ENCODE results near the gene VILL.

The VILL gene

DNA sequence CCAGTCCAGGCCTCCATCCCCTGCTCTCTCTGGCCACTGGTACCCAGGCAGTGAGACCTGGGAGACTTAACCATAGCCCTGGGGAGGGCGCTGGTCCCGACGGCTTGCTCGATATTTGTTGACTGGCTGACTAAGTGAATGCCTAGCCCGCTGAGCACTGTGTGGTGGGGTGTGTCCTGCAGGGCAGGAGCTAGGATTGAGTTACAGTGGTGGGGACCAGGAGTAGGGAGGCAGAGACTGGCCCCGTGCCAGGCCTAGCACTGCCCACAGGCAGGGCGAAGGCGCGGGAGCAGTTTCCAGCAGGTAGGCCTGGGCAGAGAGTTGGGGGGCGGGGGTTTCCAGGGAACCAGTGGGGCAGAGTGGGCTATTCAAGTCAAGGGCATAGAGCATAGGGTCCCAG is at the start of gene VILL:
VILL (plus strand) TSS at position 260 of the 400 bp plus-strand sequence. CDS start 2,887 bp downstream, outside the sequence.
- no peak within 1 kb of the TSS for H3K4me3 ChIP-seq (ENCODE audit: low read depth, low read length)
- no peak for DNase-seq (ENCODE audit: low read depth)

DNA sequence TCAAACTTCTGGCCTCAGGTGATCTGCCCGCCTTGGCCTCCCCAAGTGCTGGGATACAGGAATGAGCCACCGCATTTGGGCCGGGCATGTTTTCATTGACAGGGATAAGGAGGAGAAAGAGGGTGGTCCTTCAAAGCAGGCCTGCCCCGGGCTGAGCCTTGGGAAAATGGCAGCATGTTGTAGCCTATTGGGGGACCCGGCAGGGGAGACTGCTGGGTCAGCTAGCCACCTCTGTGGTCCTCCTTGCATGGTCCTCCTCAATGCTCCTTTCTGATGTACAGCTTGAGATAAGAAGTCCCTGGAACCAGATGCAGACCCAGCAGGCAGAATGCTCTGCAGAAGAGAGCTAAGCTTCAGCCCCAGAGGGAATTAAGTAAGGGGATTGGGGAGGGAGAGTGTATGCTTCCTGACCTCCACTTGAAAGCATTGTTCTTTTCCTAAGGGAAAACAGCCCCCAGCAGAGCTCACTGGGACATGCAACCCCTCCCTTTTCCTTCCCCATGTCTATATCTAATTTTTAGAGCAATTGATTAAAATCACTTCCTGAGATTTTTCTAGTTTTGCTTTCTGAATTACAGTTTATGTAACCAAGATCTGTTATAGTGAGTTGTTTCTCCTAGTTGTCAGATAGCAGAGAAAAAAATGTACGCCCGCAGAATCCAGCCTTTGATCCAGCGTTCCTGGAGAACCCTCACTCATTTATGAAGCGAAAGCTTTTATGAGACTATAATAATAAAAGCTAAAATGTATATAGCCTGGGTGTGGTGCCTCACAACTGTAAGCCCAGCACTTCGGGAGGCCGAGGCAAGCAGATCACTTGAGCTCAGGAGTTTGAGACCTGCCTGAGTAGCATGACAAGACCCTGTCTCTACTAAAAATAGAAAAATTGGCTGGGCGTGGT is 48.7 kb upstream of the VILL start:
- no peak for DNase-seq (ENCODE audit: low read depth)
- no peak overlapping the region for H3K4me3 ChIP-seq (ENCODE audit: low read depth, low read length)

DNA sequence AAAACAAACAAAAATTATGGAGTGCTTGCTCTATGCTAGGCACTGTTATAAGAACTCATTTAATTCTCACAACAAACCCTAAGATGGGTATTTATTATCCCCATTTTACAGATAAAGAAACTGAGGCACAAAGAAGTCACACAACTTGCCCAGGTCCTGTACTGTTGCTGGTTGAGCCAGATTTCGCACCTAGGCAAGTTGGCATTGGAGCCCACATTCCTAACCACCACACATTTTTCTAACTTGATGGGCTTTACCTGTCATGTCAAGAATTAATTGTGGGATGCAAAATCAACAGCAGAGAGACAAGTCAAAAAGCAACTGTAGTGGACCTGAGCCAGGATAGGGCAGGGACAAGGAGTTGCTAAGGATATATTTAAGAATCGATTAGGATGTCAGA is 47.9 kb upstream of the VILL start:
- DNase-seq (ENCODE audit: low read depth), result no peak
- H3K4me3 ChIP-seq (ENCODE audit: low read depth, low read length), result no peak overlapping the region

DNA sequence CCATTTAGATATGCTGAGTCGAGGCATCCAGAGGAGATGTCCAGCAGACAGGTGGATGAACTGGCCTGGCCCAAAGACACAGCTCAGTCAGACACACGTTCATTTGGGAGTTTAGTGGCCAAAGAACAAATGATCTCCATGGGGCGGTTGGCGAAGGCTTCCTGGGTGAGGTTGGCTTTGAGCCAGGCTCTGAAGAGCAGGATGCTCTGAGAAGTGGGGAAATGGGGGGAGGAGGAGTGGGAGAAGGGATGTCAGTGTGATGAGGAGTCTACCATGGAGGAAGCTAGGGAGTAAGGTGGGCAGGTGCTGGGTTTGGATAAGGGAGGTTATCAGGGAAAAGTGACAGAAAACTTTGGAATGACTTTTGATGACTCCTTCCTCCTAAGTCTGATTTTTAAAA is 47.5 kb upstream of the VILL start:
- H3K4me3 ChIP-seq (ENCODE audit: low read depth, low read length), result no peak overlapping the region
- no peak for DNase-seq (ENCODE audit: low read depth)

DNA sequence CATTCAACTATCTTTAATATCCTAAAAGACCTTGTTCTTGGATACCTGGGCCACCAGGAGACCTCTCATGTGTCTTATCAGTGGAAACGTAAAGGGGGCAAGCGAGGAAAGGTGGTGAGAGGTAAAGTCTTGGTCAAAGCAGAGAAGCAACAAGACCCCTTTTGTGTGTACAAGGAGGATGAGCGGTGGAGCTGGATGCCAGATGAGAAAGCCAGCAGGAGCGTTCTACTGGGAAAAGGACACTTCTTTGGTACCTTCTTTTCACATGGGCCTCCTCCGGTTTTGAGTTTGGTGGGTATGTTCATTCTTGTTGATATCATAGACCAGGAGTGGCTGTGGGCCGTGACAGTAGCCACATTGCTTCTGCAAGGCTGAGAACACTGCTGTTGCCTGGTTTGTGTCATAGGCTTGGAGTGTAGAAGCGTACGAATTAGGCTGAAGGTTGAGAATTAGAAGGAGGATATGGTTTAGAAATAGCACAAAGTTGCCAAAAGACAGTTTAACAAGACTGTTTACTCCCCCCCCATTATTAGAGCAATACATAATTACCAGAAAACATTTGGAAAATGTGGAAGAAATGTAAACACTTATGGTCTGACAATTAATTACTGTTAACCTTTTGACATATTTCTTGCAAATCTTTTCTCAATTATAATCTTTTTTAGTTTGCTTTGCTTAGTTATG is 46.8 kb upstream of the VILL start:
- DNase-seq (ENCODE audit: low read depth), result no peak
- no peak overlapping the region for H3K4me3 ChIP-seq (ENCODE audit: low read depth, low read length)

DNA sequence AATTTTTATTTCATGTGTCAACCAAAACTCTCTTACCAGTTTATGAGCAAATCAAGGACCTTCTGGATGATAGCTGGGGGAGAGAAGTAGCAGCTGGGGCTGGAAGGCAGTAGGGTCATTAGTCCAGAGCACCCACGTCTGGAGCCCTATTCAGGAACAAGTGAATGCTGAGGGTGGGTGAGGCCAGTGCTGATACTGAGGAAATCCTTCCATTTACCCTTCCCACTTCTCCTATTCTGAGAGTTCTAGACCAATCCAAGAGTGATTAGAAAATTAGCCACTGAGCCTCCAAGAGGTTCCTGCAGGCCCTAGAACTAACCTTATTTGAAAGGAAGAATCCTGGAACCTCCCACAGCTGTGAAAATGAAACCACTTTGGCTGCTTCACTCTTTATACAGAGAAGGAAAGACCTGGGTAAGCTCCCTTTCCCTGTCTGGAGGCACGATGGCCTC is 46.2 kb upstream of the VILL start:
- H3K4me3 ChIP-seq (ENCODE audit: low read depth, low read length), result no peak overlapping the region
- DNase-seq (ENCODE audit: low read depth), result no peak

DNA sequence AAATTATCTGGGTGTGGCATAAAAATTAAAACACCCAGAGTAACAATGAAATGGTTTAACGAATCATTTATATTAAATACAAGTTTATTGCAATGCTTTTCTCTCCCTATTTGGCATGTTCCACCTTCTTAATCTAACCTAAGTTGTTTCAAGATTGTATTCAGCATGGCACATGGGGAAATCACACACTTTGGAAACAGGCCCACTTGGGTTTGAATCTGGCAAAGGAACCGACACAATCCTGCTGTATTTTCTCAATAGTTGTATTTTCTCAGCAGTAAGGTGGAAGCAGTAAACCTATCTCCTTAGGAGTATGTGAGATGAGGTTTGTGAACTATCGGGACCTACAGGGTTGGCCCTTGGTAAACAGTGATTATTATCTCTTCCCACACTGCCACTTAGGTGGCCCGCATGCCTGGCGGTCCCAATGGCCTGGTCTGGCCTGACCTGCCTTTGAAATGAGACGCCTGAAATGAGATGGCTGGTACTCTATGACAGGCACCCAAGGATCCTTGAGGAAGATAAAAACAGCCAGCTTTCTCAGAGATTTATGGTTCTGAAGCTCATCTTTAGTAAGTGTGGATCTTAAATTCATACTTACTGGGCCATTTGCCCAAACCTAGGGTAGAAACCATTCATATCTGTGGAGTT is 45.3 kb upstream of the VILL start:
- no peak for DNase-seq (ENCODE audit: low read depth)
- no peak overlapping the region for H3K4me3 ChIP-seq (ENCODE audit: low read depth, low read length)

DNA sequence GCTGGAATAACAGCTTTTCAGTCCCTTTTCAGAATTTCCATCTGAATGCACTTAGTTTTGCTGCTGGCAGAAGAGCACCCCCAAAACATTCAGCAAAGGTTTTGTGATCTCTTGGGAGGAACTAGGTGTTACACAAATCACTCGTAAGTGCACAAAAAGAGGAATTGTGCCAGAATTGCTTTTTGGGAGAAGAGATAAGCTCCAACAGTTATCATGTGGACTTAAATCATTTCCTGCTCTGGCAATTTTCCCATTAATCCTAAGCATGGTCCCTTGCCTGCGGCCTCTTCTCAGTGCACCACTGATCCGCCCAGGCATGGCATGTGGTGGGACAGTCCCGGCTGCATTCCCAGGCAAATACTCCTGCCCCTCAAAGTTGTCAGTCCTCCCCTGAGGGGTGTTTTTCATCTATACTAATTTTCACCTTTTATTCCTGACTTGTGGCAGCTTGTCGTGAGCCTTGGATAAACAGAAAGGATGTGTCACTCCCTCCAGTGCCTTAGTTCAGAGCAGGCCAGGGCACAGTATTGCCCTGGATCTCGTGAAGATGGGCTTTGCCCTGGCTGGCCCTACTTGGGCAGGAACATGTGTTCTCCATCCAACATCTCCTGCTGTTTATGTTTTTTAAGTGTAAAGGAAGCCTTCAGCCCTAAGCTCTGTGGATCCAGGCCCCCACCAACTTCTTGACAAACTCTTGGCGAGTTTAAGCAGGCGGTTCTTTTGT is 44.6 kb upstream of the VILL start:
- H3K4me3 ChIP-seq (ENCODE audit: low read depth, low read length), result no peak overlapping the region
- DNase-seq (ENCODE audit: low read depth), result no peak

DNA sequence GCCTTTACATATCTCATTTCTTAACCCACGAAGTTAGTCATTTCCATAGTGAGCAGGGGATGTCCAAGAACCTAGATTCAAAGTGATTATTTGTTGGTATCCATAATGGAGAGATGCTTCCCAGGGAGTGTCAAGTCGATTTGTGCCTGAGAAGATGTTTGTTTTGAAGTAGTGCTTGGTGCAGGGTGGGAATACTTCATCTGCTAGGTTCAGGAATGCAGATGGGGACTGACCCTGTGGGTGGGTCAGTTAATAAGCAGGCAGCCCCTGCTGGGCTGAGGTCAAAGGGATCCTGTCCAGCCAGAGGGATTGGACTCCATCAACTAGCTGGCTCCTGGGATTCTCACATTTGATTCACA is 44.1 kb upstream of the VILL start:
- no peak overlapping the region for H3K4me3 ChIP-seq (ENCODE audit: low read depth, low read length)
- no peak for DNase-seq (ENCODE audit: low read depth)

DNA sequence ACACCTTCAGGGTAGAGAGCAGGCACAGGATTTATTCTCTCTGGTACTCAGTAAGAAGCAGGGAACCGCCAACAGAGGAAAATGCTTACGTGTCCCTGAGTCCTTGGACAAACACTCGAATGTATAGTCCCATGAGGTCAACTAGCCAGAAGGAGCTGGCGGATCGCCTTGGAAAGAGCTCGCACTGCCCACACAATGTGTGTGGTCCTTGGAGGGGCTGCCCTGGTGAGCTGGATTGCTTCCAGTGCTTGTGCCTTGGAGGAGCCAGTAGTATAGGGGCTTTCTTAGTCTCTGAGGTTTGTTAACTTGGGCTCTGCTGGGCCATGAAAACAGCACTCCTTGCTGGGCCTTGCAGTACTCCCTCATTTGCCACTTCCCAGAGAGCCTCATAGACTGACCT is 40.7 kb upstream of the VILL start:
- DNase-seq (ENCODE audit: low read depth), result peak; percentile 78

DNA sequence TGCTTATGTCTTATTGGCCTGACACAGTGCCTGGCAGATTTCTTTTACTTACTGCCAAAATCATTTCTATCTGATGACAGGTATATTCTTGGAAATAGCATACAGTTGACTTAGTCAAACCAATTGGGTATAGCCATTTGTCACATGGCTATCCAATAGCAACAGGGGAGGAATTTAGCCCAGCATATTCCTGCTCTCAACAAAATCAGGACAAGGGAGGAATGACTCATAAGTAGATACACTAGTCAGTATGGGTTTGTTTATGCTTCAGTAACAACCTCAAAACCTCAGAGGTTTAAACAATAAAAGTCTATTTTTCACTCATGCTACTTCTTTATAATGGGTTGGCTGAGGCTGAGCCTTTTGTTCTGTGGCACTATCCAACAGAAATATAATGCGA is 38.0 kb upstream of the VILL start:
- DNase-seq (ENCODE audit: low read depth), result no peak
- no peak overlapping the region for H3K4me3 ChIP-seq (ENCODE audit: low read depth, low read length)

More for the DNA sequence above, 40.7 kb upstream of the VILL start:
- H3K4me3 ChIP-seq (ENCODE audit: low read depth, low read length), result no peak overlapping the region

DNA sequence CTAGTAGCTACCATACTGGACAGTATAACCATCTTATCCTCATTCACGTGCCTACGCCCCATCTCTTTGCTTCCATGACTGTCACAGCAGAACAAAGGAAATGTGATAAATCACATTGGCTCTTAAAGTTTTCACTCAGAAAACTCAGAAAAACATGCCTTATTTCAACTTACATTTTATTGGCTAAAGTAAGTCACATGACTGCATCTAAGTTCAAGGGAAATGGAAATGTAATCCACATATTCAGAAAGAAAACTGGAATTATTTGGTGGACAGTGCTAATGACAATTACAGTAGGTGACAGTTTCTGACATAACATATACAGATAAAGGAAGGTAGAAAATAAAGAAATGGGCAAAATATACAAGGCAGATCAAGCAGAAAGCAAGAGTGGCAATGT is 37.4 kb upstream of the VILL start:
- H3K4me3 ChIP-seq (ENCODE audit: low read depth, low read length), result no peak overlapping the region
- no peak for DNase-seq (ENCODE audit: low read depth)

DNA sequence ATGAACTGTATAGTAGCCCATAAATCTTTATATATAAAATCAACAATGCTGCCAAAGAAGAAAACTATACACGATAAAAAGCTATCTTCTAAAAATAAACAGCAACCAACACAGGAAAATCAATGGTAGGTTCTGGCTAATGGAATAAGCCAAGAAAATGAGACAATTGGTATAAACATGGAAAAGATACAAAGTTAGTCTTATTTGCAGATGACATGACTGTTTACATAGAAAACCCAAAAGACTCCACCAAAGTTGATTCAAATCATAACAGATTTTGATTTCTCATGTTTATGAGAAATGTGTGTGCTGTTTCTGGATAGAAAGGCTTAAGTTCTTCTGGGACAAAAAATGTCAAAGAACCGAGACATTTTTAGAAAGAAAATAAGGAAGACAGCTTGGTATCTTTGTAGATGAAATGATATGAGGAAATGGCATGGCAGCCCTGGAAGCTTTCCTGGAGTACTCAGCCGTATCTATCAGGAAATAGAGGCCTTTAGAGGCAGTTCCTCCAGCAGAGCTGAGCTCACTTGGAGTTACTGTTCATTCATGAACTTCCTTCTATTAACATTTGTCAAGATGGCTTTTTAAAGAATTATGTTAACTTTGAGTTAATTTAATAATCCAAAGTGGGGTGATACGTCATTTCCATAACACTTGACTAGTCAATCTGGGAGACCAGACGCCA is 36.7 kb upstream of the VILL start:
- no peak for DNase-seq (ENCODE audit: low read depth)
- no peak overlapping the region for H3K4me3 ChIP-seq (ENCODE audit: low read depth, low read length)

DNA sequence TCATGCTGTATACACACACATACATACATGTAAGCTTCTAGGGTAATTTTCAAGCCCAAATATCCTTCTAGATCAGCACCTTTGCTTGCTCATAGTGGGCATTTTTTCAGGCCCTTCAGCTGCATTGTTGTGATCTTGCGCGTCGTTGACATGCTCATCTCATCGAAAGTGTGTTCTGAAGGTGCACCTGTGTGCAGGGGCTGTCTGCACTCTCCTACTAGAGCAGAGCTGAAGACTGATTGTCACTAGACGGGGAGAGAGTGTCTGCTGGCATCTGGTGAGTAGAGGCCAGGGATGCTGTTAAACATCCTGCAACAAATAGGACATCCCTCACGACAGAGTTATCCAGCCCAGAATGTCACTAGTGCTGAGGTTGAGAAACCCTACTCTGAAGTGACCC is 35.7 kb upstream of the VILL start:
- no peak overlapping the region for H3K4me3 ChIP-seq (ENCODE audit: low read depth, low read length)
- DNase-seq (ENCODE audit: low read depth), result no peak

DNA sequence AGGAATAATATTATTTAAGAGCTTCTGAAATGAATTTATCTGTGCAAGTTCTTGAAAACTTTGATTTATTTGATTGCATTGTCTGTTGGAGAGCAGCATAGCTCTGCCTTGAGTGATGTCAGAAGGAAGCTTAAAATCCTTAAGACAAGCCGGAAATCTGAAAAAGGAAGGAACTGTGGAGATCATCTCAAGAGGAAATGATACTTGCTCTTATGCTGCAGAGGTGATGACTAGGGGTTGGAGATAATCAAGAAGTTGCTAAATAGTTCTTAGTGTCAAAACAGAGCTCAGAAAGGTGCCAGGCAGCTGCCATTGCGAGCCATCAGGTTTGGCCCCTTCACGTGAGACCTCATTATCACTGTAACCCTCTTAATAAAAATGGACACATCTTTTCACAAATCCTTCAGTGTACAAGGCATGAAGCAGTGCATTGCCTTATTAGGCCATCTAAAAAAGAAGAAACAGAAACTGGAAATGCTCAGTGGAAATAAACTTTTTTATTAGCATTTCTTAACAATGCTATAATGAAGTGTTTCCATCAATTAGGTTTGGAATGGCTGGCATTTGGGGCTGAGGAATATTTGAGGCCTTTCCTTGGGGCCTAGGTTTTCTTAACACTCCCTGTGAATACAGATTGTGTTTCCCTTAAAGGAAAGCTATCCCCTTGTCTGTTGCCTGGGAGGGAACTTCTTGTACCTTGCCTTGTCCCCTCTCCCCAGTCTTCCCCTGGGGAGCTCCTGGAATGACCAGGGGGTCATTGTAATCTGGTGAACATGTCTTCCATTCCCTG is 34.5 kb upstream of the VILL start:
- H3K4me3 ChIP-seq (ENCODE audit: low read depth, low read length), result no peak overlapping the region
- no peak for DNase-seq (ENCODE audit: low read depth)

DNA sequence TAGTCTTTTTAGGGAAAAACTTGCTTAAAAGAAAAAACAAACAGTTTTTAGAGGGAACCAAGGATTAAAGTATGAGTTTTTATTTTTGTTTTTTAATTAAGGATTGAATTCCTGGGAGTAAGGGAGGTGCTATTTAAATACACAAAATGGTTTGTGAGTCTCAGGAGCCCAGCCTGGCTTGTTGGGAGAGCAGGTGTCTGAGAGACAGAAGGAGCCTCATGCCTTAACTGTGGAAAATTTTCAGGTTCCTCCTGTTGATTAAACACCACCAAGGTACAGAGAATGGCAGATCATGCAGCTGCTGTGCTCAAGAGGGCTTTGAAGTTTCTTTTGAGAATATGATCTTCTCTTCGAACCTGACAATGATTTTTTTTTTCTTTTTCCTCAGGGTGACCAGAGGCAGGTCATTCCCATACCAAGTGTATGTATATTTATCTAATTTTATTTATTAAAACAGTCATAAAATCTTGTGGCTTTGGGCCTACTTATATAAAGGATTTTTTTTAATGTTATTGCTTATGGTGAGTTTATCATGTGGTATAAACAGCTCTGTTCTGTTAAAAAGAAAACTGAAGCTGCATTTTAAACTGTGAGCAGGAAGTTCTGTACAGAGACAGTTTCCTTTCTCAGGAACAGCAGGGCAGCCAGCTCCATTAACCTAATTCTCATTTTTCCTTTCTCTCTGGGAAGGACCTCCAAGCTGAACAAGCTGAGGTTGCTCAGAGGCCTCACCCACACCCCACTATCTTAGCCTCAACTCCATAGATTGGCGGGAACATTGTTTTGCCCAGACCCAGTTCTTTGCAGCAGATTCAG is 33.7 kb upstream of the VILL start:
- no peak for DNase-seq (ENCODE audit: low read depth)
- H3K4me3 ChIP-seq (ENCODE audit: low read depth, low read length), result no peak overlapping the region

DNA sequence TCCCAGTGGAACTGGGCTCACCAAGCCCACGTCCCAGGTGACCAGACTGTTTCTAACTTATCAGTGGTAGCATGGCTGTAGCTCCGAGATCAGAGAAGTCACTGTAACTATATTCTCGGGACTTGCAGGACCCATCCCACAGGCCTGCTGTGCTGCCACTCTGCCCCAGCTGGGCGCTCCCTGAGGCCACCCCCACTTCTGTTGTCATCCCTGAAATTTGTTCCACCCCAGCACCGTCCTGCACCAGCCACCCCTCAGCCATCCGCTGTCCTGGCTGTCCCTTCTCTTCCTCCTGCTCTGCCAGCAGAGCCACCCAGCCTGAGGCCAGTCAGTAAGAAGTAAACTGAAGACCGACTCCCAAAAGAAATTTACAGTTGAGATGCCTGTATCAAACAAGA is 33.0 kb upstream of the VILL start:
- DNase-seq (ENCODE audit: low read depth), result no peak
- H3K4me3 ChIP-seq (ENCODE audit: low read depth, low read length), result no peak overlapping the region
